T-helper 17 cell (primary cell): Measurements from ENCODE around the gene RNF38. TPM values are rescaled to one million over a fixed set of nuclear protein-coding genes. Genes with fewer than 3 reads are reported as not detected.
"Not testable (repeated sequence)": the region's sequence is repeated elsewhere in the genome, so short reads cannot be mapped to it uniquely, and the experiment has no call there.

Experiments
- ATAC-seq: fragments of 150-1000 bp; cut with Tn5 transposase; 2 replicates; pipeline ENCODE4 v1.10.0; 2021; ENCODE audit warnings: mild to moderate bottlenecking, moderate library complexity
- DNase-seq, 3 donors: peaks; one replicate each; pipeline versions ENCODE4 v3.0.0 to v3.0.0-alpha.2; 2020 to 2021
- H3K9me3 ChIP-seq: one replicate; pipeline ENCODE4 v1.7.0; 2013; ENCODE audit warnings: low read length, mild to moderate bottlenecking; ENCODE audit not compliant: control insufficient read depth, poor library complexity, severe bottlenecking
- H3K27ac Mint-ChIP-seq: one replicate; pipeline ENCODE4 v1.8.0; 2022; ENCODE audit warnings: mild to moderate bottlenecking, moderate library complexity, mixed read lengths
- H3K27me3 Mint-ChIP-seq: one replicate; pipeline ENCODE4 v1.8.0; 2022; ENCODE audit warnings: mixed read lengths
- H3K36me3 Mint-ChIP-seq: one replicate; pipeline ENCODE4 v1.8.0; 2022; ENCODE audit warnings: low read depth, mixed read lengths
- H3K4me1 Mint-ChIP-seq: one replicate; pipeline ENCODE4 v1.8.0; 2022; ENCODE audit warnings: mild to moderate bottlenecking, mixed read lengths
- H3K4me3 Mint-ChIP-seq: one replicate; pipeline ENCODE4 v1.8.0; 2022; ENCODE audit warnings: mild to moderate bottlenecking, moderate library complexity, mixed read lengths
- total RNA-seq, 4 donors: library from RNA in 2 of 4; stranded (reverse) in 2 of 4; gene quantifications; one replicate each; pipeline ENCODE4 v1.2.3 and lab custom pipeline; 2022 to 2026

The RNF38 gene
- total RNA-seq, 2 donors from 2014 or later = 87.3 to 94.4 TPM

DNA sequence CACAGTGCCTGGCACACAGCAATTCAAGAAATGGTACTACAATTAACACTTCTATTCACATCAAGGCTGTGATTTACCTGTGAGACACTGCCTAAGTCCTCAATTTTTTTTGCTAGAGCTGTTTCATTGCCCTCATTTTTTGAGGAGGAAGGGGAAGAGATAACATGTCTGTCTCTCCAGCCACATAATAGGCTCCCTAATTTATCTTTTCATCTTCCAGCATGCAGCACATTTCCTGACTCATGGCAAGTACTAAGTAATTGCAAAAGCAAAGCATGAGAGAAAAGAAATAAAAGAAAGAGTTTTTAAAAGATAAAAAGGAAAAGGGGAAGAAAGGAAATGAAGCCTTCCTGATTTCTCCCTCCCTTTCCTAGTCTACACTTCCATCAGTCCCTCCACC, 26.9 kb upstream of the RNF38 start:
- Mint-ChIP-seq H3K27ac (peak overlapping the region; percentile 6), H3K4me1 (peaks cover 29% of the 10 kb centered on the region), H3K27me3 (no peaks in the 10 kb centered on the region), H3K36me3 (no peaks in the 10 kb centered on the region), H3K4me3 (no peak overlapping the region)
- no peak for ATAC-seq
- no peaks in the 10 kb centered on the region for H3K9me3 ChIP-seq
- DNase-seq = no peak

DNA sequence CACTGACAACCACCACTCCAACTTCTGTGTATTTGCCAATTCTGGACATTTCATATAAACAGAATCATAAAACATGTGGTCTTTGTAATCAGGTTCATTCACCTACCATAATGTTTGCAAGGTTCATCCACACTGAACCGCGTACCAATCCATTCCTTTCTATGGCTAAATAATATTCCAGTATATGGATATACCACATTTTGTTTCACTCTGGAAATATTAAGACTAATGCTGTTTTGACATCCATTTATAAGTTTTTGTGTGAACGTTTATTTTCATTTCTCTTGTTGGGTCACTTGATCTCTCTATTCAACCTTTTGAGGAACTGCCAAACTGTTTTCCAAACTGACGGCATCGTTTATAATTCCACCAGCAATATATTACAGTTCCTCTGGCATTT, 26.3 kb upstream of the RNF38 start:
- ATAC-seq (no peak), DNase-seq (no peak)
- H3K36me3 Mint-ChIP-seq = no peaks in the 10 kb centered on the region
- peaks cover 29% of the 10 kb centered on the region for H3K4me1 Mint-ChIP-seq
- H3K4me3 Mint-ChIP-seq = no peak overlapping the region
- H3K27ac Mint-ChIP-seq = peak overlapping the region; percentile 6
- H3K9me3 ChIP-seq = no peaks in the 10 kb centered on the region
- no peaks in the 10 kb centered on the region for H3K27me3 Mint-ChIP-seq

DNA sequence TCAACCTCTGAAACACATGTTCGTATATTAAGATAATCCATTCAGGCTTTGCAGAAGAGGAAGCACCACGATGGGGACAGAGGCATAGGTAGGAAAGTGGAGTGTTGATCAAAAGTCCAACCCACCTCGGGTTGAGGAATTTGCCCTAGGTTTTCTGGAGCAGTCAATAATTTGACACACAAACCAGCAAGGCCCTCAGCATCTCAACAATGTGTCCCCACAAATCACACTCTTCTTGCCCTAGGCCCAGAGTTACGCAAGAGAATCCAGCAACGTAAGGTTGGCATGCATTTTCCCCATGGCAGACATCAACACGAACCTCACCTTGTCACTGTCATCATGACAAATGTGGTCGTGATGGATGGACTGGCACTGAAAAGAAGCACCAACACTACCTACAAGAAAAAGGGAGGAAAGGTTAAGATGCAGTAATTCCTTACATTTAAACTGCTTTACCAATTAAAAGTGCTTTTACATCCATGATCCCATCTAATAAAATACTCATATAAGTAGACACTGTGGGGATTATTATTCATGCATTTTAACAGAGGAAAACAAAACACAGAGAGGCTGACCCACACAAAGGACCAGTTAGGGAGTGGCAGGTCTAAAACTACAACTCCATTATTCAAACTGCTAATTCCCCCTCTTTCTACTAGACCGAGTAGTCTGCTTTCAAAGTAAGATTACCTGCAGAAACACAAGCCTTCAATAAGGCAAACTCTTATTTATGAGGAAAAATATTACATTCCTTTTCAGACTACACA, 24.4 kb upstream of the RNF38 start:
- no peaks in the 10 kb centered on the region for H3K36me3 Mint-ChIP-seq
- peak overlapping the region; percentile 6 for H3K27ac Mint-ChIP-seq
- no peaks in the 10 kb centered on the region for H3K27me3 Mint-ChIP-seq
- DNase-seq (no peak), ATAC-seq (no peak)
- H3K9me3 ChIP-seq = no peaks in the 10 kb centered on the region
- H3K4me3 Mint-ChIP-seq = no peak overlapping the region
- peaks cover 26% of the 10 kb centered on the region for H3K4me1 Mint-ChIP-seq

DNA sequence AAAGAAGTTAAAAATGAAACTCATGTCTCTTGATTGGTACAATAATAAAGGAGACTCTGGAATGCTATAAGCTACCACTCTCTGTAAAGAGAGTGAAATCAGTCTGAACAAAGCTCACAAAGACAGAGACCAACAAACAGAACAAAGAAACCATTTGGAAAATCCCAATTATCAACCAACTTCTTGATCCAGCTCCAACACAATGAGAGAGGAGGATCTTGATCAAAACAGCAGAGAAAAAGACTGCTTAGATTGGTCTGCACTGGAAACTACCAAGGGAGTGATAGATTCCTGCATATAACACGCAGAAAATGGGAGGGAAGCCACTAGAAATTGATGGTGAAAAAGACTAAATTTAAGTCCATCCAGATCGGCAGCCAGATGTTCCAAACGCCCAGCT, 23.1 kb upstream of the RNF38 start:
- Mint-ChIP-seq H3K36me3 (no peaks in the 10 kb centered on the region), H3K27ac (peak overlapping the region; percentile 51), H3K4me3 (no peak overlapping the region), H3K27me3 (no peaks in the 10 kb centered on the region), H3K4me1 (peaks cover 21% of the 10 kb centered on the region)
- ATAC-seq (no peak), DNase-seq (no peak)
- H3K9me3 ChIP-seq = no peaks in the 10 kb centered on the region

DNA sequence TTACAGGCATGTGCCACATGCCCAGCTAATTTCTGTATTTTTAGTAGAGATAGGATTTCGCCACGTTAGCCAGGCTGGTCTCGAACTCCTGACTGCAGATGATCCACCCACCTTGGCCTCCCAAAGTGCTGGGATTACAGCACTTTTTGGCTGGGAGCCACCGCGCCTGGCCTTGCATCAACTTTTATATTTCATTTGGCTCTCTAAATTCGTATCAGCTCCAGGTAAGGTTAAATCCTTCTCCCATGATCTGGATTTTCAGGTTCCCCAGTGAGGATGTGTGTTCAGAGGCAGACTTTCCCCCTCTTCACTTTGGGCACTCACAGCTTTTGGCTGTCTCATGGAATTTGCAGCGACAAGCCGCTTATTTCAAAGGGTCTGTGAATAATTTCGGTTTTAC, 16.8 kb upstream of the RNF38 start:
- no peaks in the 10 kb centered on the region for H3K36me3 Mint-ChIP-seq
- ATAC-seq (no peak), DNase-seq (no peak)
- H3K27ac Mint-ChIP-seq = peak overlapping the region; percentile 8
- no peaks in the 10 kb centered on the region for H3K9me3 ChIP-seq
- no peaks in the 10 kb centered on the region for H3K27me3 Mint-ChIP-seq
- no peak overlapping the region for H3K4me3 Mint-ChIP-seq
- H3K4me1 Mint-ChIP-seq = peaks cover 11% of the 10 kb centered on the region

- Mint-ChIP-seq H3K27ac (no peak overlapping the region), H3K4me3 (no peak overlapping the region), H3K36me3 (no peaks in the 10 kb centered on the region), H3K4me1 (peaks cover 11% of the 10 kb centered on the region), H3K27me3 (no peaks in the 10 kb centered on the region)
- no peaks in the 10 kb centered on the region for H3K9me3 ChIP-seq
- ATAC-seq (no peak), DNase-seq (no peak)
Observed at GRCh38 chr9:36415822-36416525, 15.9 kb upstream of the RNF38 start.

- not testable (repeated sequence) for H3K27ac Mint-ChIP-seq, H3K9me3 ChIP-seq, H3K27me3 Mint-ChIP-seq, DNase-seq, H3K4me3 Mint-ChIP-seq, ATAC-seq, H3K36me3 Mint-ChIP-seq
- peaks cover 26% of the 10 kb centered on the region for H3K4me1 Mint-ChIP-seq
Observed at GRCh38 chr9:36411410-36411809, 11.3 kb upstream of the RNF38 start.

DNA sequence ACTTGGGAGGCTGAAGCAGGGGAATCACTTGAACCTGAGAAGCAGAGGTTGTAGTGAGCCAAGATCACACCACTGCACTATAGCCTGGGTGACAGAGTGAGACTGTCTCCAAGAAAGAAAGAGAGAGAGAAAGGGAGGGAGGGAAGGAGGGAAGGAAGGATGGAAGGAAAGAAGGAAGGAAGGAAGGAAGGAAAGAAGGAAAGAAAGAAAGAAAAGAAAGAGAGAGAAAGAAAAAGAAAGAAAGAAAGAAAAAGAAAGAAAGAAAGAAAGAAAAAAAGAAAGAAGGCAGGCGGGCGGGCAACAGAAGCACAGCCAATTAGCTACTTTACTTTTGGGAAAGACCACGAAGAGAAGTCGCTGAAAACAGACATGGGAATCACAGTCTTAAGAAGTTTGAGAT, 9.0 kb upstream of the RNF38 start:
- not testable (repeated sequence) for ATAC-seq, H3K36me3 Mint-ChIP-seq, DNase-seq, H3K4me3 Mint-ChIP-seq, H3K27me3 Mint-ChIP-seq, H3K9me3 ChIP-seq
- H3K4me1 Mint-ChIP-seq = peaks cover 25% of the 10 kb centered on the region
- peak overlapping the region; percentile 94 for H3K27ac Mint-ChIP-seq

GRCh38 chr9:36407122-36407723, 7.2 kb upstream of the RNF38 start:
- Mint-ChIP-seq H3K4me3 (no peak overlapping the region), H3K27ac (peak overlapping the region; percentile 94), H3K27me3 (no peaks in the 10 kb centered on the region), H3K36me3 (no peaks in the 10 kb centered on the region), H3K4me1 (peaks cover 19% of the 10 kb centered on the region)
- peak; percentile 94 for ATAC-seq
- no peaks in the 10 kb centered on the region for H3K9me3 ChIP-seq
- DNase-seq = peak; percentile 14 to 51 (median 46)

DNA sequence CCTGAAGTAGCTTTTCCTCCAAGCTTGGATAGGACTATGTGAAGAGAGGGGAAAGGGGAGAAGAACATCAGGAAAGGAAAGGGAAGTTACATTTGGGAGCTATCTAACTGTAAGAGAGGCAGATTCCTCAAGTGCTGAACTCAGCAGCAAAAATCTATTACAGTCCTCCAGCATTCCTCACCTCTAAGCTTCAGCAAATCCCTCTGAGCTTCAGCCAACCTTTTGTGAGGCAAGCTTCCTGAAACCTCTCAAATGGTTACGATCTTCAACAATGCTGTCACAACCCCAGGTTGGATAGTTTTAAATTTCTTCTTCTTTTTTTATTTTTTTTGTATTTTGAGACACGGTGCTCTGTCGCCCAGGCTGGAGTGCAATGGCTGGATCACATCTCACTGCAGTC, 2.5 kb upstream of the RNF38 start:
- Mint-ChIP-seq H3K4me1 (peaks cover 30% of the 10 kb centered on the region), H3K27ac (peak overlapping the region; percentile 97), H3K4me3 (peak overlapping the region; percentile 55), H3K27me3 (no peaks in the 10 kb centered on the region), H3K36me3 (peaks cover 2% of the 10 kb centered on the region)
- DNase-seq = no peak
- no peaks in the 10 kb centered on the region for H3K9me3 ChIP-seq
- no peak for ATAC-seq

DNA sequence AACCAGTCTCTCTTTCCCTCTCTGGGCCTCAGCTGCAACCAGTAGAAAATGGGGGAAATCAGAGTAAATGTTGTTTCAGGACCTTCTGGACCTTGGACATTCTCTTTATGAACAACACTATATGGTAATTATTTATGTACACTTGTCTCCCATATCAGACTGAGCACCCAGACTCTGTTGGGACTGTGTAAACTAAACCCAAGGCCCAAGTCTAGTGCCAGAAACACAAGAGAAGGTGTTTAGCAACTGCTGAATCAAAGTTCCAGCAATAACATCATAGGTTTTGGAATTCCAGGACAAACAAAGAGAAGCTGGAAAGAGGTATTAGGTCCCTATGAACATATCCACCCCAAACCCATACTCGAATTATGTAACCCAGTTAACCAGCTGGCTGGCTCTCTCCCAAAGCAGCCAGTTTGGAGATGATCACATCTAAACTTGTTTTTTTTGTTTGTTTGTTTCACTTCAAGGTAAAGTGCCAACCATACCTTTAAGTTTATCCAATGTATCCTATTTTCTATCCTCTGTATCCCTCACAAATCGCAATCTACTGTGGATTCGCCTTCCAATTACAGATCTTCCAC, 1.9 kb upstream of the RNF38 start:
- Mint-ChIP-seq H3K4me3 (peak overlapping the region; percentile 97), H3K36me3 (peaks cover 2% of the 10 kb centered on the region), H3K27me3 (no peaks in the 10 kb centered on the region), H3K27ac (peak overlapping the region; percentile 97), H3K4me1 (peaks cover 25% of the 10 kb centered on the region)
- no peaks in the 10 kb centered on the region for H3K9me3 ChIP-seq
- ATAC-seq (no peak), DNase-seq (no peak)

DNA sequence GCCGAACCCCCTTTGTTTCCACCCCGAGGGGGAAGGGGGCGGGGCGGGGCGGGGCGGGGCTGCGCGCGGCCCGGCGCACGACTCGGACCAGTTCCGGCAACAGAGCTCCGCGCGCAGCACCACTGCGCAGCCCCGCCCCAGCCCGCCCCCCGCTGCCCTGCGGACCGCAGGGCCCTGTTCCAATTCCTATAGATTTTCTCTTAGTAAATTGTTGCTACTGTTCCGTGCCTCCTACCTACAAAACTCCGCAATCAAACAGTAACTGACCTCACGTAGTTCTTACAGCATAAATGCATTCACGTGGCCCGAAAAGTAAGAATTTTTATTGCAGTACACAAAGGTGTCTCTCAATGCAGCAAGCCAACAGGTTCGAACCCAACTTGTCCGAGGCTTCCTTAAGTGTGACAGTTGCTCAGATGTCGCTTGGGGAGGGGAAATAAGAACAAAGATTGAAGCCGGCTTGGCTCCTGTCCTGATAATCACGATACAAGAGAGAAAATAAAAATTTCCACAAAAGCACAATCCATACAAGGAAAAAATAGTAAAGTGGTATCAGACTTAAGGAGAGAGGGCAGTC, 1.2 kb upstream of the RNF38 start:
- ATAC-seq (peak; percentile 76), DNase-seq (peak in 2 of 3 donors; percentile 73 to 78)
- Mint-ChIP-seq H3K27ac (peak overlapping the region; percentile 97), H3K4me3 (peak overlapping the region; percentile 97), H3K36me3 (peaks cover 2% of the 10 kb centered on the region), H3K4me1 (peaks cover 23% of the 10 kb centered on the region), H3K27me3 (no peaks in the 10 kb centered on the region)
- no peaks in the 10 kb centered on the region for H3K9me3 ChIP-seq
